DMS 273 (cell line): ENCODE measurements around the gene MORC1.

ENCODE experiments used
- DNase-seq: peaks from one replicate; lab custom pipeline; 2025; ENCODE audit not compliant: unreplicated experiment; lab: John Stamatoyannopoulos, UW

Gene MORC1

DNA sequence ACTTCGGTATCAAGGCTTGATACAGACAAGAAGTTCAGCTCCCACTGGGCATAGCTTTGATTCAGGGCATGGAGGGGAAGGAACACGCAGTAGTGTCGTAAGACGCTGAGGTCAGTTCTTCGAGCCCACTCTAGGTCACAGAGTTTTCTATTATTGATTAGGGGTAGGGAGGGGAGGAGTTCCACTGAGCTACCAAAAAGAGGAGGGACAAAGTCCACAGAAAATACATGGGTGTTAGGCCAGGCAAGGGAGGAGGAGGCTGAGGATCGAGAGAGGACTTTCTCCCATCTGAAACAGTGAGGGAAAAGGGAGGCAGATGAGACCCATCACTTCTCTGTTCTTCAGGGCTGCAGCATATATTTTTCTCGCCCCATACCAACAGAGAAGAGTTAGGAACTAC lies 89.2 kb downstream of the MORC1 start:
- DNase-seq: no peak

DNA sequence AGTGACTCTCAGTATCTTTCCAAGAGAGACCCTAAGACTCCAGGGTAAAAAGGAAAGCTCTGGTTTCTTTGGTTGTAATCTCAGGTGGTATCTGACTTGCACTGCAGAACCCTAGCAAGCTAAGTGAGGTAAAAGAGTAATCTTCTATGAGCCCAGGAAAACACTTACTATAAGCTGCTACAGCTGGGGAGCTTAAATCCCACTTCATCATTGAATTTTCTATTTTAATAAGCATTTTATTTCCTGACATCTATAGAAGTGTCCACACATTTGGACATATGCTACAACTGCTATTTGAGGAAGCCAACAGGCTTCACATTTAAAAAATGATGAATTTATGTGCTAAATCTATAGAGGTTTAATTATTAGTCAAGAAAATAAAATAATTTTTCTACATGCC lies 91.1 kb downstream of the MORC1 start:
- no peak for DNase-seq

DNA sequence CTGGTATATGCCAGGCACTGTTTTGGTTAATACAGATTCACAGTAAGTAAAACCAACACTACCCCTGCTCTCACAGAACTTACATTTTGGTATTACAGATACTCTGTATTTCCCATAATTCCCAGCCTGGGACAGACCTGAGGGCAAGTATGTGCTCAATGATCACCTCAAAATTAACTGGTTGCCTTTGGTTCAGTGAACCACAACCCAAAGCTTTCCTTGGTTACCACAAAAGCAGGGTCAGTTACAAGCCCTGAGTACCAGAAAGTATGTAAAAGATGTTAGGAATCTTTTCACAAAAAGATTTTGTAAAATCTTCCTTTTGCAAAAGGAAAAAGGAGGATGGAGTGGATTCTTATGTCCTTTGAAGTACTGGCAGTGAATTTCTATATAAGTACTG lies 92.0 kb downstream of the MORC1 start:
- DNase-seq: no peak

DNA sequence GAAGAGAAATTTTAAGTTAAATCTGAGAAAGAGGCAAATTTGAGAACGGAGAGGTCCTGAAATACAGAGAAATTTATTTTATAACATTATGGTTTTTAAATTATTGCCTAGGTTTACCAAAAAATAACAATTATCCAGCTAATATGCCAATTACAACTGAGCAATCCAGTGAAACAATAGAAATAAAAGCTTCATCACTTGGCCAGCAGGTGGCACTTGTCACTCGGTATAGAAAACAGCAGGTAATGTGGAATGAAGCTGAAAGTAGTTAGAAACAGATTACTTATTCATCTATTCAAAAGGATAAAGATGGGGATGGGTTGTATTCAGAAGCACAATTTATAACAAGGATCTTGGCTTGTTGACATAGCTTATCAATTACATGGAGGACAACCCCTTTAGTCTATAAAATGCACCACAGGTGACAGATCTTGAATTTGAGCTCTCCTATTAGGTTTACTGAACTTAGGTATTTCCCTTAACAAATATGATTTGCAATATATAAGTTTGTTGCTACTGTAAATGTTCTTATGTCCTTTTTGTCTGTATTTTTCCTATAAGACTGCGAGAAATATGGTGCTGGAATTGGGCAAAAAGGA lies 94.2 kb downstream of the MORC1 start:
- peak; percentile 74 for DNase-seq

DNA sequence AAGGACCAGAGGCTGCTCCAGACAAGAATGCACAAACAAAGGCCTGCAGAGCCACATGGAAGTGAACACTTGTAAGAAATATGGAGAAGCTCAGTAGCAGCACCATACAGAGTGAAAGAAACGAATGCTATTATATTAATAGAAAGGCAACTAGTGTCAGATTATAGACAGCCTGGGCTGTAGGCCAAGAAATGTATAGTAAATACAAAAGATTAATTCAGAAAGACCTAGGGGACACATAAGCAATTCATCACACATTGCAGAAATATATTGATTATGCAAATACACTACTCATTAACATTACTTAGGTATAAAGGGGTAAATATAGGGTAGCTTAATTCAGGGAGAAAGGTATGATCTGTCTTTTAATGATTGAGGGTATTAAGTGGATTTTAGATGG lies 94.8 kb downstream of the MORC1 start:
- DNase-seq: no peak

DNA sequence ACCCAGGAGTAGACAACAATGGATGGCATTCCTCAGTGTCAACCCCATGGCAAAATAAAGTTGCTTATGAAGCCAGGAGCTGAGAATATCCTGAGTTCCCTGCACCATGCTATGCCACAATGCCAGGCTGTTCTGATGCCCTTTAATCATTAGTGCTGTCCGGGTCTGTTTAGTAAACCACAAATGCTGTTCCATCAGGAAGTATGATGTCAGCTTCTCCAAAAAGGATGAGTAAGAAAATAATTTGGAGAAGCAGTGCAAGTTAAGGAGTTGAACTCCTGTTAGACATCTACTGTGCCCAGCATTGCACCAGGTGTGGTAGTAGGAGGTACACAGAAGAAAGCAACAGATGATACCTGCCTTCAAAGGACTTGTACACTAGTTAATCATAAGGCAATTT lies 96.4 kb downstream of the MORC1 start:
- DNase-seq: no peak

DNA sequence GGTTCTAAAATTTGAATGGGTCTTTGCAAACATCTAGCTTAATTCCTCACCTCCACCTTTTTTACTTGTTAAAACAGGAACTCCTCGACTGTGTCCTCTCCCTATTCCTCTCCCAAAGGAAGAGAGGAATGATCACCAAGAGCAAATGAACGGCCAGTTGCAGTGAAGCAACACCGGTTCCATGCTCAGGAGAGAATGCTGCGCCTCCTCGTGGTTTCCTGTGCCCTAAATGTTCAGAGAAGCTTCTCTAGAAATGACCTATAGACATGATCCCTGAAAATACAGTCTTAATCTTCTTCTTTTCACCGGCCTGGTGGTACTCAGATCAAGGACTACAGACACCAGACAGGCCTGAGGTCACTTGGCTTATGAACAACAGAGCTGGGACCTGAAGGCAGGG lies 99.1 kb downstream of the MORC1 start:
- peak; percentile 56 for DNase-seq

DNA sequence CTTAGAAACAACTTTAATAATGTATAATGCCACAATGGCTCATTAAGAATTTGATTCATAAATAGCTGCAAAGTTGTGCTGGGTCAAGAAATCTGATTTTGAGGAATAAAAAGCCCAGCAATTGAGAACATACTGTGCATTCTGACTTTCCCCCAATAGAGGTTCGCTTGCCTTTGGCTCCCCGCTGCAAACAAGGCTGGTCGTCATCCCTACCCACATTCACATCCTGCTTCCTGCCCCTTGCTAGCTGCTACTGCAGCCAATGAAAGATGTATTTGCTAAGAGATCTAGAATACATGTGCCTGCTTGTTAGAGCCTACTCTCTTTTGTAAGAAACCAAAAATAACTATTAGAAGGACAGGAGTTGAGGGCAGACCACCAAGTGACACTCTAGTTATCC lies 112.5 kb downstream of the MORC1 start:
- no peak for DNase-seq

DNA sequence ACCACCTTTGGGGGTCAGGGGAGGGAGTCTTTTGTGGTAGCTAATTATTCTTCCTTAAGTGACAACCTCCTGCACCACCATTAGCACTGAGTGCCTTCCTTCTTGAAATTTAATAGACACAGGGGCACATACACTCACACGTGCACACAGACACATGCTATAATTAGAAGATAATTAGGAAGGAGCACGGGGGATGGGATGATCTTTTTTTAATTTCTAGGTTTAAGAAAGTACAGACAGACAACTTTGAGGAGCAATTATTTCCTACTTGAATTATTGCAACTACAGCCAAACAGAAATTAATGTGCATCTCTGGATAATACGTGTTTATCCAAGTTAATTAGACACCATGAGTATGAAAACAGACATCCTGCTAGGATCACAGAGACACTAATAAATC lies 119.5 kb downstream of the MORC1 start:
- DNase-seq: no peak

DNA sequence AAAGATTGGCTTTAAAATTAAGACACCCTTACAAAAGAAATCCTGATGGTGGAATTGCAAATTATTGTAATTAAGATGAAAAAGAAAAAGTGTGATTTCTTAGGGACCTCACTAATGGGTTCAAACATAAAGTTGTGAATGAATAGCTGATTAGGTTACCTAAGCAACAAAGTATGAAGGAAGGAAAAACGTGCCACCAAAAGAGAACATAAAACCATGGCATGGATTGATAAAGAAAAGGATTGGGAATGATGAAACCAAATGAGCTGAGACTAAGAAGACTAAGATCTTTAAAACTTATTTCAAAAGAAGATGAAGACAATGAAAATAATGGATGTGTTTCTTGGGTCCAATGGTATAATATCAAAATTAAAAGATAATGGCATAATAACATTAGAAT lies 132.1 kb downstream of the MORC1 start:
- peak; percentile 34 for DNase-seq

DNA sequence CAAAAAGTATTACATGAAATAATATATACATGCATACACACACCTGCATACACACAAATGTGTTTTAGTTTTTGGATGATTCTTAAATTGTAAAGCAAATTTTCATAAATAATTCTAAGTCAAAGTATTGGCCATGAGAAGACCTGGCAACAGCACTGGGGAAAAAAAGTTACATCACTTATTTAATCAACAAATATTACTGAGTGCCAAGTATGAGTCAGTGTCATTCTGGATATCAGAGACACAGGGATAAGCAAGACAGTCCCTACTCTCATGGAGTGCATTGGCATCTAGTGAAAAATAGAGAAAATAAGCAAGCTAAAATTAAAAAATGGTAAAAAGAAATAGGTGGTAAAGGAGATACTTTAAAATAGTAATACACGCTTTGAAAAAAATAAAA lies 134.9 kb downstream of the MORC1 start:
- DNase-seq: no peak

DNA sequence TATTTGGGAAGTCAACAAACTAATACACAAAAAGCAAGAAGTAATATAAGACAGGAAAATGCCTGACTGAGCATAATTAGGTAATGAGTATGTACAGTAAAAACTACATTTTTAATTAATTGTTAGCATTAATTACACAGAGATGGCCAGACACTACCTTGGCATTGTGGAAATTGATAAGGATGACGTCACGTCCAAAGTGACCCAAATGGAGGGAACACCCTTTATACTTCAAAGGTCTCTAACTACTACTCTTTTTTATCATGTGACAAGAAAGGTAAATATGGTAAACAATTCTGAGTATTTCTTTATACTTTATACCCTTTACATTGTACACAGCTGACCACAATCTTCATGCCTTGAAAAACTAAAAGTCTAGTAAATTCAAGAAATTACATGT lies 141.9 kb downstream of the MORC1 start:
- DNase-seq: no peak

DNA sequence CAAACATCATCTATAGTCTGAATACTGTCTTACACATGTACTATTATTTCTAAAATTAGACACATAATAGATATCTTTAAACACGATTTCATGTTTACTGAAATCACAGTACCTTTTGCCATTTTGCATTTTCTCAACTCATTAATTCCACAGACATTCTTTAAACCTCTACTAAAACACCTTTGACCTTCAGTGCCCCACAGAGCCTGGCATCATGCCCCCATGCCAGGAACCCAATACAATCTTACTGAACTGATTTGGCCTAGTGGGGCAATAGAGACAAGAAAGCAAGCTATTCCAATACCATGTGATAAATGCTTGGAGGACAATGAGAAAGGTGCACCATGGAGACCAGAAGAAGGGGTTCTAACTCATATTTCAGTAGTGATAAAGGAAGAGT lies 144.9 kb downstream of the MORC1 start:
- no peak for DNase-seq

DNA sequence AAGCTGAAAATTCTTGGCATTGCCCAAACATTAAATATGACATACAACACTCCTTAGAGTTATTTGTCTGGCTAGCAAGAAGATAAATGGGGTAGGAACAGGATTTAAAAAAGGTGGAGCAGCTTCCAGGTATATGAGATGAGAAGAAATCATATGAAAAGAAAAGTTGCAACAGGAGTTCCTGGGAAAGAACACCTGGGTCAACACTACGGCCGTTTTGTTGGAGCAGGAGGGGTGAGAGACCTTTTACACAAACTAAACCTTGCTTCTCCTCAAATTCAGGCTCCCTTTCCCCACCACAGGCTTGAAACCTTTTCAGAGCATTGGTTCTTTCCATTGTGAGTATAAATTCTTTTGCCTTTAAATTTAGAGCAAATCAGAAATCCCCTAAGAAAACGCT lies 145.5 kb downstream of the MORC1 start:
- no peak for DNase-seq

DNA sequence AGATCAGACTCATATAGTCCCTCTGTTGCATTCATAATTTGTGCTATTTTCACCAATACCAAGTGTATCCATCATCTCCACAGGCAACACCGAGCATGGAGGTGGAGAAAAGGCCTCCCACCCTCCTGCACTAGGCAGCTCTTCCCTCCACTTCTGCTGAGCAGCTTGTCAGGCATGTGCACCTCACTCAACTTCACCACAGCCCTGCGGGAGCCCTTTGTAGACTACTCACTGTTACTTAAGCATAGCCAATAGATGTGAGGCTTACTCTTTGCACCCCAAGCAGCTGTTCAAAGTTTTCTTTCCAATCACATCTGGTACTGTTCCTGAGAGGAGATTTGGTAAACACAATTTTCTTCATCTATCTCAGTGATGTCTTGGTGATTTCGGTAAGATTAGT lies 147.4 kb downstream of the MORC1 start:
- peak; percentile 76 for DNase-seq

DNA sequence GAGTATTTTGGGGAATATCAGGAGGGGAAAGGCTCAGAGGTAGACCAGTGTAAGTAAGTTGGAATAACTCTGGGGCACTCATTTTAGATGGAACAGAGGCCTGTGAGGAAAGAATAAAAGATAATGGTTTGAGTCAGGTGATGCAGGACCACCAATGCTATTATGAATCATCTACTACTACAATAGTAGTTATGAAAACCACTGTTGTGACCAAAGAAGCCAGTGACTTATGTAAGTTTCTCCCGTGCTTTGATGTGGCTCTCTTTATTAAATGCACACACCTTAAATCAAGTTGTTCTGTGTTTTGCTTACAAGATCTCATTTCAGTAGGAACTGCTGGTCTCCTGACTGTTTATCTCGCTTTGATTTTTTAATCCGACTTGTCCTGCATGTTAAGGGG lies 151.2 kb downstream of the MORC1 start:
- no peak for DNase-seq

DNA sequence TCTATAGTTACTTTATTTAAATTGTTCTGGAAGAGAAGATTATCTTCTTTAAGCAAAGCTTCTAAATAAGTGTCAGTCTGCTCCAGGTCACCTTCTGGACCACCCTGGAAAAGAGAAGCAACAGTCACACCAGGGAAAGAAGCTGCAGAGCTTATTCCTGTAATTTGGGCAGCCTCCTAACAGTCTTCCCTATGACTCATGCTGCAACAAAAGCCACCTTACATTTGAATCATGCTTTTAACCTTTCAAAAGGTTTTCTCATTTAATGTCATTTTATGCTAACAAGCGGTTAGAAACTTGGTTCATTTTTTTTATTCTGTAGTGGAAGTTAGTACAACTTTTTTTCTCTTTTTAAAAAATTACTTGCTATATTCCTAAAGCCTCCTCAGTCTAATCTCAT lies 158.9 kb downstream of the MORC1 start:
- DNase-seq: no peak

DNA sequence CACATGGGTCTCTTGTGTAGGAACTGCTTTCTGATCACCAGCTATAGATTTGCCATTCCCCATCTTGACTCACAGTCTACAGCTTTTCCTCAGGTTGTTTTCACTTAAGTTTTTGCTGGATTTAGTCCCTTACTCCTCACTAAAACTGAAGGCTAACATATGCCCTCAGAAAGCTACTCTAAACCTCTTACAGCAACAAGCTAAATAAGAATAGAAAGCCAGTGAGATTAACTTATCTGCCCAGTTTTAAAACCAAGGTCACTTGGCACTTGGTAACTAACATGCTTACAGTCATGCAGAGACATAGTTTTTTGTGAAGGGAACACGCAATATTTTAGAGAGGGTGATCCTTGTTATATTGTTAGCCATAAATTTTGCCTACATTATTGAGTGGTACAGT lies 164.2 kb downstream of the MORC1 start, which contains the start of gene GUCA1C:
GUCA1C (minus strand) TSS at position 180 of the 400 bp plus-strand sequence; CDS start at position 63, 117 bp downstream.
- DNase-seq: no peak

DNA sequence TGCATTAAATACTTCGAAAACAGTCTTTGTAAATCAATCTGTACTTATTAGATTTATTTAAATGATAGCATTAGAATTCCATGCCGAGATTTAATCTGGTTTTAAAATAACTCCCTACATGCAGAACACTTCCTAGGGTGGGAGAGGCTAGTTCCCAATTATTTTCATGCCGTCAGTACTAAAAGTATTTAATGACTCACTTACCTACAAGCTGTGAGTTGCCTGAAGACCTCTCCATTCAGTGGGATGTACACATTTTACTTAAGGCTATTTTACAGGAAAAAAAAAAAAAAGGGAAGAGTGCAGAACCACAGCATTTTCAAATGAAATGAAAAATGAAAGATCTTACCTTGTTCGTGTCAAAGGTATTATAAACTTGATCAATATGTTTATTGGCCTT lies 164.7 kb downstream of the MORC1 start:
- DNase-seq: no peak

DNA sequence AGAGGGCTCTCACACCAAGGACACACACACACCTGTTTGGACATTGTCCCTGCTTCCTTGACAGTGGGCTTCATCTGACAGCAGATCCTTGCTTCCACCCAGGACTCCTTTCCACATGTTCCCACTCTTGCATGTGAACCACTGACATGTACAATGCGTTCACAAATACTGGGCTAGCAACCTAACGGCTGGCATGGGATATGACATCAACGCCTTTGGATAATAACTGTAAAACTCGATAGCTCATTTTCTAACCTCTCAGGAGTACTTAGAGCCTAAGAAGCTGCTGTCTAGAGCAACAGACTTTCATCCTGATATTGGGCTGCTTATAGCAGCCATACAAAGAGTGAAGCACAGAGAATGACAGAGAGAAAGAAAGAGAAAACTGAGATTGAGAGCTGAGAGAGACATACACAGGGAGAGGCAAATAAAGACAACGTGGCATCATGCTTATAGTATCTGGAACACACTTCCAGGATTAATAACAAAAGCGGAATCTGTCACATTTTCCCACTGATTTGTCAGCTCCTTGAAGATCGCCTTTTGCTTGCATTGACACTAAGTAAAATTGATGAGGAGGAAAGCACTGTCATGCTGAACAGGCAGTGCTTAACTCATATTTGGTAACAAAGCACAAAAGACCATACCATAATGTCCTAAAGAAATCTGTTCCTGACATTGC lies 166.0 kb downstream of the MORC1 start:
- no peak for DNase-seq

DNA sequence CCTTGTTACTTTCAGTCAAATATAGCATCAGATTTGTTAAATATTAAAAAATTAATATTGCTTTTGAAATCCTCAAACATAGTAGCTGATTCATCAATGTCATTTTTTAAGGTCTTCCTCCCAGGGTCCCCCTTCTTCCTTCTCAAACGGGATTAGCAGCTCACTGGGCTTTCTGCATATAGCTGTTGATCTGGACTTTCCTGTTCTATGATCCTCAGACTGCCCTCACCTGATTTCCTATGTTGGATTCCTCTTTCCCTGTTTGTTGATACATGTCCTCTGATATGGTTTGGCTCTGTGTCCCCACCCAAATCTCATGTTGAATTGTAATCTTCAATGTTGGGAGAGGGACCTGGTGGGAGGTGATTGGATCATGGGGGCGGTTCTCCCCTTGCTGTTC lies 170.1 kb downstream of the MORC1 start:
- no peak for DNase-seq

DNA sequence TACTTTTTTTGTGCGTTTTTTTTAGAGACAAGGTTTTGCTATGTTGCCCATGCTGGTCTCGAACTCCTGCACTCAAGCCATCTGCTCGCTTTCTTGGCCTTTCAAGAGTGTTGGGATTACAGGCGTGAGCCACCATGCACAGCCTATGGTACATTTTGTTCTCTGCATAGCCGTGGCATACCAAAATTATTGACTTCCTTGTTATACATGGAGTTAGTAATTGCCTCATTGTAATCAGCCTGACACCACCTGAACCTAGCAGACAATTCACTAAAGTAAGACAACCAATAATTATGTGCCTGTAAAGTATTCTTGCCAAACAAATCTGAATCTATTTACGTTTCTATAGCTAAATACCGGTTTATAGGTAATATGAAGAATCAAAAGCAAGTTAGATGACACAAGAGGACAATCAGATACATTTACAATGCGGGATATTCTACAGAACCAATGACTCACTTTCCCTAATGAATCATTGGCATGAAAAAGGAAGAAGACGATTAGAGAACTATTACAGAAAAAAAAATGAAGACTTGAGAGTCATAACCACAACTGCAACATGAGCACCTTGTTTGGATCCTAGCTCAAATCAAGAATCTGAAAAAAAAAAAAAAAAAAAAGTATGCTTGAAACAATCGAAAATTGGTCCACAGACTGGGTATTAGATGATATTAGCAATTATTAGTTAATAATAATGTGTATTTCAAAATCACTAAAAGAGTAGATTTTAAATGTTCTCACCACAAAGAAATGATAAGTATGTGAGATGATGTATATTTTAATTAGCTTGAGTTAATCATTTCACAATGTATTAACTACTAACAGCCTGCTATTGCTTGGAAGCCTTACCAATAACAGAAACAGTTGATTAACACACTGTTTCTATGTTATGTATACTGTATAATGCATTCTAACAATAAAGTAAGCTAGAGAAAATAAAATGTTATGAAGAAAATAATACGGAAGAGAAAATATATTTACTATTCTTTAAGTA lies 171.3 kb downstream of the MORC1 start:
- no peak for DNase-seq
